GM21447 (cell line): ENCODE results near the gene SLFN14.
"Not testable (repeated sequence)": the region's sequence is repeated elsewhere in the genome, so short reads cannot be mapped to it uniquely, and the experiment has no call there.

Experiments used
- ATAC-seq: cut with Tn5 transposase; IDR thresholded peaks from one replicate; pipeline ENCODE4 v1.9.1; 2021; ENCODE audit not compliant: unreplicated experiment

Gene SLFN14

GRCh38 chr17:35559495-35560210 is 966 bp downstream of the SLFN14 start:
- ATAC-seq: no peak

- no peak for ATAC-seq
Observed at GRCh38 chr17:35557353-35557752, 3.3 kb downstream of the SLFN14 start.

GRCh38 chr17:35555691-35556090 is 4.9 kb downstream of the SLFN14 start:
- no peak for ATAC-seq

- ATAC-seq: no peak
Observed at GRCh38 chr17:35554668-35555067, 6.0 kb downstream of the SLFN14 start.

GRCh38 chr17:35553310-35553709 is 7.3 kb downstream of the SLFN14 start:
- ATAC-seq: no peak

GRCh38 chr17:35548978-35549377 is 11.6 kb downstream of the SLFN14 start:
- no peak for ATAC-seq

- no peak for ATAC-seq
Observed at GRCh38 chr17:35548208-35548810, 12.3 kb downstream of the SLFN14 start.

- no peak for ATAC-seq
Observed at GRCh38 chr17:35546487-35546886, 14.1 kb downstream of the SLFN14 start.

GRCh38 chr17:35545150-35545549 is 15.5 kb downstream of the SLFN14 start:
- ATAC-seq: no peak

GRCh38 chr17:35543856-35544255 is 16.8 kb downstream of the SLFN14 start:
- ATAC-seq: no peak

- no peak for ATAC-seq
Observed at GRCh38 chr17:35542990-35543389, 17.6 kb downstream of the SLFN14 start.

- no peak for ATAC-seq
Observed at GRCh38 chr17:35541434-35541833, 19.2 kb downstream of the SLFN14 start.

- ATAC-seq: no peak
Observed at GRCh38 chr17:35540589-35541404, 19.8 kb downstream of the SLFN14 start.

GRCh38 chr17:35539659-35540026 is 21.0 kb downstream of the SLFN14 start:
- no peak for ATAC-seq

- no peak for ATAC-seq
Observed at GRCh38 chr17:35537601-35538141, 22.9 kb downstream of the SLFN14 start, which contains the start of gene SLFN12L. Gene SLFN12L (minus strand): TSS chr17:35537678. CDS start chr17:35522364, 15,314 bp downstream.

- ATAC-seq: no peak
Observed at GRCh38 chr17:35536664-35537171, 23.9 kb downstream of the SLFN14 start.

- not testable (repeated sequence) for ATAC-seq
Observed at GRCh38 chr17:35535406-35535805, 25.2 kb downstream of the SLFN14 start.

GRCh38 chr17:35534576-35535093 is 26.0 kb downstream of the SLFN14 start:
- ATAC-seq: no peak

GRCh38 chr17:35531160-35531559 is 29.5 kb downstream of the SLFN14 start:
- no peak for ATAC-seq

GRCh38 chr17:35529866-35530265 is 30.8 kb downstream of the SLFN14 start:
- ATAC-seq: no peak

- ATAC-seq: not testable (repeated sequence)
Observed at GRCh38 chr17:35529326-35529725, 31.3 kb downstream of the SLFN14 start.
